ENCODE data around the gene HSPB6.

HSPB6 gene

GRCh38 chr19:35718345-35719041, 38.3 kb downstream of the HSPB6 start:
- H2BK120ac ChIP-seq (ENCODE audit: low read depth, low read length): peak overlapping the region; percentile 61
- H3K14ac ChIP-seq (ENCODE audit: low read length): peak overlapping the region; percentile 90
- H4K8ac ChIP-seq (ENCODE audit: low read depth, low read length): no peak overlapping the region
- peak overlapping the region; percentile 47 for H2AFZ ChIP-seq (ENCODE audit: low read length)
- H4K91ac ChIP-seq (ENCODE audit: low read depth, low read length, poor library complexity): no peak overlapping the region
- H3K79me1 ChIP-seq (ENCODE audit: low read depth, low read length): peaks cover 22% of the 10 kb centered on the region
- H3K27me3 ChIP-seq (ENCODE audit: control insufficient read depth in 3 of 3, insufficient read depth in 3 of 3, low read depth in 1 of 3, low read length in 3 of 3): peaks cover 0 to 5% (median 0%) of the 10 kb centered on the region in 3 experiments
- H3K4me1 ChIP-seq (ENCODE audit: control insufficient read depth in 2 of 2, insufficient read depth in 1 of 2, low read depth in 1 of 2, low read length in 2 of 2): peaks cover 15 to 21% of the 10 kb centered on the region in 2 donors
- peak overlapping the region; percentile 52 for H3K18ac ChIP-seq (ENCODE audit: low read length)
- peak overlapping the region; percentile 31 for H3K23ac ChIP-seq (ENCODE audit: low read depth, low read length, poor library complexity)
- H3K27ac ChIP-seq (replicated peaks; ENCODE audit: low read length): no peak overlapping the region
- no CpG with 5 or more reads among the region's 42 CpGs for WGBS, 2 donors (ENCODE audit: extremely low coverage in 2 of 2, insufficient read length in 2 of 2, insufficient replicate concordance in 1 of 2)
- peak; percentile 21 for DNase-seq (ENCODE audit: low spot score)
- peak overlapping the region; percentile 81 for H2AK5ac ChIP-seq (ENCODE audit: low read depth, low read length)
- peaks cover 27 to 39% of the 10 kb centered on the region in 2 donors for H3K36me3 ChIP-seq (replicated peaks in 1 of 2; ENCODE audit: control insufficient read depth in 2 of 2, insufficient read depth in 2 of 2, low read length in 2 of 2)
- no peaks in the 10 kb centered on the region for H3K9me3 ChIP-seq (replicated peaks in 1 of 2; ENCODE audit: control insufficient read depth in 2 of 2, insufficient read depth in 1 of 2, low read depth in 1 of 2, low read length in 2 of 2)
- peak overlapping the region; percentile 78 for H3K4me2 ChIP-seq (ENCODE audit: insufficient read depth, low read length, poor library complexity, severe bottlenecking)
- peak overlapping the region; percentile 87 for H2BK5ac ChIP-seq (ENCODE audit: low read length)
- peak overlapping the region; percentile 37 for H2BK15ac ChIP-seq (ENCODE audit: low read length)
- peak overlapping the region; percentile 97 for H3K9ac ChIP-seq (ENCODE audit: low read depth, low read length, poor library complexity)
- peak overlapping the region; percentile 86 to 99 for H3K4me3 ChIP-seq (ENCODE audit: low read length in 2 of 2)
- no peak overlapping the region for H2BK12ac ChIP-seq (ENCODE audit: low read length)
- no peak overlapping the region for H3K4ac ChIP-seq (ENCODE audit: low read length)

- Histone ChIP-seq H3K23ac (ENCODE audit: low read depth, low read length, poor library complexity) (peak within 1 kb of the TSS; percentile 67), H3K36me3 (replicated peaks in 1 of 2; ENCODE audit: control insufficient read depth in 2 of 2, insufficient read depth in 2 of 2, low read length in 2 of 2) (peaks cover 20 to 32% of the 10 kb centered on the region in 2 donors), H3K27me3 (ENCODE audit: control insufficient read depth in 3 of 3, insufficient read depth in 3 of 3, low read depth in 1 of 3, low read length in 3 of 3) (peaks cover 0 to 5% (median 0%) of the 10 kb centered on the region in 3 experiments), H3K14ac (ENCODE audit: low read length) (peak within 1 kb of the TSS; percentile 97), H3K18ac (ENCODE audit: low read length) (peak within 1 kb of the TSS; percentile 96), H3K4me2 (ENCODE audit: insufficient read depth, low read length, poor library complexity, severe bottlenecking) (peak within 1 kb of the TSS; percentile 99), H3K4me1 (ENCODE audit: control insufficient read depth in 2 of 2, insufficient read depth in 1 of 2, low read depth in 1 of 2, low read length in 2 of 2) (peaks cover 15 to 21% of the 10 kb centered on the region in 2 donors), H3K9me3 (replicated peaks in 1 of 2; ENCODE audit: control insufficient read depth in 2 of 2, insufficient read depth in 1 of 2, low read depth in 1 of 2, low read length in 2 of 2) (no peaks in the 10 kb centered on the region), H2BK15ac (ENCODE audit: low read length) (peak within 1 kb of the TSS; percentile 37), H2BK12ac (ENCODE audit: low read length) (no peak within 1 kb of the TSS), H4K91ac (ENCODE audit: low read depth, low read length, poor library complexity) (no peak within 1 kb of the TSS), H2AK5ac (ENCODE audit: low read depth, low read length) (peak within 1 kb of the TSS; percentile 81), H3K4me3 (ENCODE audit: low read length in 2 of 2) (peak within 1 kb of the TSS; percentile 86 to 99), H3K9ac (ENCODE audit: low read depth, low read length, poor library complexity) (peak within 1 kb of the TSS; percentile 97), H2AFZ (ENCODE audit: low read length) (peak within 1 kb of the TSS; percentile 96), H3K4ac (ENCODE audit: low read length) (peak within 1 kb of the TSS; percentile 42), H4K8ac (ENCODE audit: low read depth, low read length) (peak within 1 kb of the TSS; percentile 72), H3K79me1 (ENCODE audit: low read depth, low read length) (peaks cover 22% of the 10 kb centered on the region), H2BK5ac (ENCODE audit: low read length) (peak within 1 kb of the TSS; percentile 98), H2BK120ac (ENCODE audit: low read depth, low read length) (peak within 1 kb of the TSS; percentile 61), H3K27ac (replicated peaks; ENCODE audit: low read length) (peak within 1 kb of the TSS; percentile 94)
- no peak for DNase-seq (ENCODE audit: low spot score)
- no CpG with 5 or more reads among the region's 109 CpGs for WGBS, 2 donors (ENCODE audit: extremely low coverage in 2 of 2, insufficient read length in 2 of 2, insufficient replicate concordance in 1 of 2)
Observed at GRCh38 chr19:35717665-35718344, 39.0 kb downstream of the HSPB6 start, which contains the start of gene KMT2B. TSS of gene KMT2B (plus strand) at chr19:35718003. CDS start at chr19:35718019, 16 bp downstream.

DNA sequence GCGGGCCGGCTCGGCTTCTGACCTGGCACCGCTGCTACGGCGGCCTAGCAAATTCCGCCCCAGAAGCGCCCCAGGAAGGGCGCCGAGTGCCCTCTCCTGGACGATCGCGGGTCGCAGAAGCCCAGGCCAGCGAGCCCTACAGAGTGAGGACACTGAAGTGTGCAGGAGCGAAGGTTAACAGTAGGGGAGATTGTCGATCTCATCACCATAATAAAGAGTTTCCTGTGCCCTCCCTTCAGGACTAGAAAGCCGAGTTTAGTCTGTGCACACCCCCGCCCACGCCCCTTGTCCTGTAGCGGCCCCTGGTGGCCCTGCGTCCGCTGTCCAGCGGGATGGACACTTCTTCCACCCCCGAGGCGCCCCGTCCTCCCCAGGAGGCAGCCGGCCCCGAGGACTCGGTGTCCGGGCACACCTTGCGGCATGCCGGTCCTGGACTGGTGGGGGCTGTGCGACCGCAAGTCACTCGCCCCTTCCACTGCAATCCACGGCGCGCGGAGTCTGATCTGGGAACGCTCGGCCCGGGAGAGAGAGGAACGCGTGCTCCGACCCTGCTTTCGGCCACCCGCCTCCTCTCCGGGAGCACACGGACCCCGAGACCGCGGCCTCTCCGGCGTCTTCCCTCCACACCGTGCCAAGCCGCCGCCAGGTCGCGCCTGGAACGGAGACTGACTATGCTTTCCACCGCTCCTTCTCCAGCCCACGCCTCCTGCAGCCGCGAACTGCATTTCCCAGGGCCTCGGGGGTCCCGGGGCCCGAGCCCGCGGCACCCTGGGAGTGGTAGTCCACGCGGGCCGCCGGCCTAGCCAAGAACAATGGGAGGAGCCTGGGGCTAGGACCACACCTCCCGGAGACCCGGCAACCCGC, 39.8 kb downstream of the HSPB6 start:
- H3K36me3 ChIP-seq (replicated peaks in 1 of 2; ENCODE audit: control insufficient read depth in 2 of 2, insufficient read depth in 2 of 2, low read length in 2 of 2): peaks cover 13 to 24% of the 10 kb centered on the region in 2 donors
- H3K23ac ChIP-seq (ENCODE audit: low read depth, low read length, poor library complexity): peak overlapping the region; percentile 92
- H2BK5ac ChIP-seq (ENCODE audit: low read length): peak overlapping the region; percentile 98
- peak overlapping the region; percentile 94 for H2BK15ac ChIP-seq (ENCODE audit: low read length)
- H3K9ac ChIP-seq (ENCODE audit: low read depth, low read length, poor library complexity): peak overlapping the region; percentile 97
- peak overlapping the region; percentile 42 for H3K4ac ChIP-seq (ENCODE audit: low read length)
- H3K4me2 ChIP-seq (ENCODE audit: insufficient read depth, low read length, poor library complexity, severe bottlenecking): peak overlapping the region; percentile 99
- peak overlapping the region; percentile 98 for H3K18ac ChIP-seq (ENCODE audit: low read length)
- peak; percentile 95 for DNase-seq (ENCODE audit: low spot score)
- peak overlapping the region; percentile 97 for H3K14ac ChIP-seq (ENCODE audit: low read length)
- peak overlapping the region; percentile 96 for H2AK5ac ChIP-seq (ENCODE audit: low read depth, low read length)
- no peak overlapping the region for H4K91ac ChIP-seq (ENCODE audit: low read depth, low read length, poor library complexity)
- peak overlapping the region; percentile 93 for H2BK120ac ChIP-seq (ENCODE audit: low read depth, low read length)
- WGBS, 2 donors (ENCODE audit: extremely low coverage in 2 of 2, insufficient read length in 2 of 2, insufficient replicate concordance in 1 of 2): no CpG with 5 or more reads among the region's 77 CpGs
- H3K9me3 ChIP-seq (replicated peaks in 1 of 2; ENCODE audit: control insufficient read depth in 2 of 2, insufficient read depth in 1 of 2, low read depth in 1 of 2, low read length in 2 of 2): no peaks in the 10 kb centered on the region
- no peak overlapping the region for H2BK12ac ChIP-seq (ENCODE audit: low read length)
- peaks cover 0 to 5% (median 0%) of the 10 kb centered on the region in 3 experiments for H3K27me3 ChIP-seq (ENCODE audit: control insufficient read depth in 3 of 3, insufficient read depth in 3 of 3, low read depth in 1 of 3, low read length in 3 of 3)
- H4K8ac ChIP-seq (ENCODE audit: low read depth, low read length): peak overlapping the region; percentile 72
- peaks cover 15 to 21% of the 10 kb centered on the region in 2 donors for H3K4me1 ChIP-seq (ENCODE audit: control insufficient read depth in 2 of 2, insufficient read depth in 1 of 2, low read depth in 1 of 2, low read length in 2 of 2)
- peak overlapping the region; percentile 96 for H2AFZ ChIP-seq (ENCODE audit: low read length)
- H3K79me1 ChIP-seq (ENCODE audit: low read depth, low read length): peaks cover 18% of the 10 kb centered on the region
- H3K4me3 ChIP-seq (ENCODE audit: low read length in 2 of 2): peak overlapping the region; percentile 74 to 84
- peak overlapping the region; percentile 94 for H3K27ac ChIP-seq (replicated peaks; ENCODE audit: low read length)

All from neuronal stem cell (in vitro differentiated cells).